Urinary bladder (tissue), 4 donors: ENCODE results near the gene HOXD8. TPM values are rescaled to one million over a fixed set of nuclear protein-coding genes. Genes with fewer than 3 reads are reported as not detected.
A peak's percentile ranks its signal among the peaks of the same experiment; 100 is the strongest.

Source experiments
- DNase-seq: peaks from one replicate; pipeline ENCODE4 v3.0.0-alpha.2; 2015; ENCODE audit errors: extremely low spot score
- H3K27ac ChIP-seq: one replicate; pipeline ENCODE4 v1.5.1; 2013; ENCODE audit warnings: low read depth, mild to moderate bottlenecking, moderate library complexity
- H3K36me3 ChIP-seq: one replicate; pipeline ENCODE4 v1.6.1; 2013; ENCODE audit warnings: mild to moderate bottlenecking, moderate library complexity; ENCODE audit not compliant: insufficient read depth
- H3K4me1 ChIP-seq: one replicate; pipeline ENCODE4 v1.6.1; 2013; ENCODE audit warnings: mild to moderate bottlenecking, moderate library complexity; ENCODE audit not compliant: insufficient read depth
- H3K4me3 ChIP-seq: one replicate; pipeline ENCODE4 v1.5.1; 2013; ENCODE audit warnings: low read depth, low read length
- WGBS: extraction: QIAGEN DNeasy Blood & Tissue Kit; methylation state at CpG from one replicate; pipeline ENCODE4 v1.1.7; 2013; 5-methylcytosine and 5-hydroxymethylcytosine counted together
- polyA plus RNA-seq: library from polyadenylated mRNA; stranded (reverse); fragments of 200-250 nt; gene quantifications from one replicate; pipeline ENCODE4 v1.2.3, GENCODE V29; 2013
- total RNA-seq: library from RNA; depleted of rRNA; stranded (reverse); fragments of >200 nt; gene quantifications from one replicate; pipeline ENCODE4 v1.2.3, GENCODE V29; 2014
- donor health status: healthy with polysubstance abuse.
- donor health status: healthy.

Gene HOXD8
- total and polyA plus RNA-seq, 2 donors: 7.0 to 12.3 TPM

GRCh38 chr2:176087330-176088047, 42.0 kb upstream of the HOXD8 start:
- WGBS: 64% methylated on average over 29 of the region's 29 CpGs
- no peak overlapping the region for H3K4me3 ChIP-seq
- H3K36me3 ChIP-seq: no peaks in the 10 kb centered on the region
- H3K4me1 ChIP-seq: no peaks in the 10 kb centered on the region
- no peak for DNase-seq
- no peak overlapping the region for H3K27ac ChIP-seq

GRCh38 chr2:176088048-176088936, 41.2 kb upstream of the HOXD8 start:
- no peaks in the 10 kb centered on the region for H3K36me3 ChIP-seq
- WGBS: 11% methylated on average over 49 of the region's 49 CpGs
- H3K27ac ChIP-seq: no peak overlapping the region
- no peaks in the 10 kb centered on the region for H3K4me1 ChIP-seq
- no peak for DNase-seq
- H3K4me3 ChIP-seq: no peak overlapping the region

GRCh38 chr2:176088937-176089842, 40.3 kb upstream of the HOXD8 start:
- Histone ChIP-seq H3K27ac (no peak overlapping the region), H3K4me1 (no peaks in the 10 kb centered on the region), H3K36me3 (no peaks in the 10 kb centered on the region), H3K4me3 (no peak overlapping the region)
- WGBS: 58% methylated on average over 6 of the region's 6 CpGs
- no peak for DNase-seq

- H3K4me3 ChIP-seq: no peak overlapping the region
- H3K4me1 ChIP-seq: no peaks in the 10 kb centered on the region
- H3K36me3 ChIP-seq: no peaks in the 10 kb centered on the region
- DNase-seq: no peak
- no peak overlapping the region for H3K27ac ChIP-seq
Measured at GRCh38 chr2:176089843-176090395, 39.6 kb upstream of the HOXD8 start.

GRCh38 chr2:176090862-176091261, 38.6 kb upstream of the HOXD8 start:
- no peak for DNase-seq
- H3K27ac ChIP-seq: no peak overlapping the region
- H3K4me1 ChIP-seq: no peaks in the 10 kb centered on the region
- no peaks in the 10 kb centered on the region for H3K36me3 ChIP-seq
- H3K4me3 ChIP-seq: no peak overlapping the region
- 68% methylated on average over 5 of the region's 5 CpGs for WGBS

GRCh38 chr2:176091329-176092258, 37.9 kb upstream of the HOXD8 start:
- Histone ChIP-seq H3K4me1 (no peaks in the 10 kb centered on the region), H3K36me3 (no peaks in the 10 kb centered on the region), H3K27ac (no peak overlapping the region), H3K4me3 (no peak overlapping the region)
- DNase-seq: no peak
- WGBS: 62% methylated on average over 31 of the region's 31 CpGs

GRCh38 chr2:176092270-176093144, 37.0 kb upstream of the HOXD8 start, which contains the start of gene HOXD13:
Gene HOXD13 (plus strand): TSS chr2:176092721. CDS start chr2:176092891, 170 bp downstream.
- DNase-seq: no peak
- WGBS: 2% methylated on average over 93 of the region's 95 CpGs
- peaks cover 2% of the 10 kb centered on the region for H3K4me1 ChIP-seq
- H3K36me3 ChIP-seq: no peaks in the 10 kb centered on the region
- H3K4me3 ChIP-seq: peak within 1 kb of the TSS; percentile 35
- no peak within 1 kb of the TSS for H3K27ac ChIP-seq

GRCh38 chr2:176093145-176093897, 36.2 kb upstream of the HOXD8 start:
- Histone ChIP-seq H3K4me1 (peaks cover 2% of the 10 kb centered on the region), H3K4me3 (peak overlapping the region; percentile 35), H3K36me3 (no peaks in the 10 kb centered on the region), H3K27ac (no peak overlapping the region)
- no peak for DNase-seq
- 6% methylated on average over 53 of the region's 53 CpGs for WGBS

- Histone ChIP-seq H3K27ac (no peak overlapping the region), H3K4me1 (peaks cover 2% of the 10 kb centered on the region), H3K36me3 (no peaks in the 10 kb centered on the region), H3K4me3 (no peak overlapping the region)
- 54% methylated on average over 8 of the region's 8 CpGs for WGBS
- no peak for DNase-seq
Measured at GRCh38 chr2:176093898-176094249, 35.6 kb upstream of the HOXD8 start.

- no peak overlapping the region for H3K4me3 ChIP-seq
- 69% methylated on average over 12 of the region's 12 CpGs for WGBS
- no peaks in the 10 kb centered on the region for H3K36me3 ChIP-seq
- peaks cover 2% of the 10 kb centered on the region for H3K4me1 ChIP-seq
- H3K27ac ChIP-seq: no peak overlapping the region
- DNase-seq: no peak
Measured at GRCh38 chr2:176094349-176094748, 35.2 kb upstream of the HOXD8 start.

- H3K4me3 ChIP-seq: no peak overlapping the region
- WGBS: 68% methylated on average over 5 of the region's 5 CpGs
- no peak overlapping the region for H3K27ac ChIP-seq
- DNase-seq: no peak
- peaks cover 2% of the 10 kb centered on the region for H3K4me1 ChIP-seq
- no peaks in the 10 kb centered on the region for H3K36me3 ChIP-seq
Measured at GRCh38 chr2:176095421-176095820, 34.1 kb upstream of the HOXD8 start.
